H1 (cell line): ENCODE measurements around the gene ZNF680. TPM values are rescaled to one million over a fixed set of nuclear protein-coding genes. Genes with fewer than 3 reads are reported as not detected.
A peak's percentile ranks its signal among the peaks of the same experiment; 100 is the strongest.

ENCODE experiments used
- CTCF ChIA-PET: fragments of 300-600 bp; sonication (Branson Sonifier 250); formaldehyde crosslinking; loops from one replicate; lab custom pipeline; 2021; ENCODE audit not compliant: partially characterized antibody; lab: Charles Lee
- POLR2A ChIA-PET: fragments of 300-600 bp; sonication (Branson Sonifier 250); formaldehyde crosslinking; loops from one replicate; lab custom pipeline; 2021; ENCODE audit warnings: inconsistent platforms; ENCODE audit not compliant: partially characterized antibody; lab: Charles Lee
- DNase-seq, 2 experiments: peaks; one replicate each; pipeline versions ENCODE4 v3.0.0 to v3.0.0-alpha.2; 2010 to 2022; ENCODE audit warnings: low spot score in 2 of 2, low read depth in 1 of 2, mixed read lengths in 1 of 2
- FAIRE-seq: peaks from 2 replicates; lab custom pipeline; 2011; peaks lifted over from hg19 to GRCh38; lab: Jason Lieb, UNC
- H2AFZ ChIP-seq: 2 replicates; pipeline ENCODE4 v1.8.1; 2012; ENCODE audit warnings: low read length, inconsistent platforms
- H2AK5ac ChIP-seq: 2 replicates; pipeline ENCODE4 v1.6.1; 2013; ENCODE audit warnings: low read depth, low read length
- H2BK120ac ChIP-seq: replicated peaks from 2 replicates; pipeline ENCODE3; 2013; ENCODE audit warnings: low read depth, low read length, inconsistent platforms
- H2BK12ac ChIP-seq: 2 replicates; pipeline ENCODE4 v1.6.1; 2013; ENCODE audit warnings: low read depth, low read length
- H2BK15ac ChIP-seq: 2 replicates; pipeline ENCODE4 v1.6.1; 2013; ENCODE audit warnings: low read length
- H2BK20ac ChIP-seq: 2 replicates; pipeline ENCODE4 v1.6.1; 2013; ENCODE audit warnings: low read length
- H2BK5ac ChIP-seq: 2 replicates; pipeline ENCODE4 v1.6.1; 2013; ENCODE audit warnings: low read depth, low read length
- H3K14ac ChIP-seq: 2 replicates; pipeline ENCODE4 v1.6.1; 2013; ENCODE audit warnings: inconsistent platforms; ENCODE audit not compliant: insufficient read length
- H3K18ac ChIP-seq: 2 replicates; pipeline ENCODE4 v1.6.1; 2013; ENCODE audit warnings: low read length; ENCODE audit errors: extremely low read depth
- H3K23ac ChIP-seq: 2 replicates; pipeline ENCODE4 v1.6.1; 2013; ENCODE audit warnings: inconsistent platforms; ENCODE audit not compliant: insufficient read length
- H3K23me2 ChIP-seq: 2 replicates; pipeline ENCODE4 v1.6.1; 2013; ENCODE audit warnings: low read depth, low read length
- H3K27ac ChIP-seq: 2 replicates; pipeline ENCODE4 v1.6.1; 2011; ENCODE audit warnings: low read depth, low read length, inconsistent platforms
- H3K27me3 ChIP-seq, 4 experiments: replicated peaks in 1 of 4; 1 replicate in 1 of 4; 2 replicates in 3 of 4; pipeline versions ENCODE4 v1.6.1 to v1.8.1; 2011 to 2013; ENCODE audit warnings: low read length in 3 of 4, mild to moderate bottlenecking in 3 of 4, inconsistent platforms in 2 of 4, mixed read lengths in 2 of 4, moderate library complexity in 1 of 4; ENCODE audit not compliant: control insufficient read depth in 3 of 4, insufficient read depth in 3 of 4; ENCODE audit errors: extremely low read depth in 1 of 4
- H3K36me3 ChIP-seq, 4 experiments: 2 replicates each; pipeline versions ENCODE4 v1.6.1 to v1.8.1; 2011 to 2013; ENCODE audit warnings: mild to moderate bottlenecking in 4 of 4, low read length in 3 of 4, moderate library complexity in 2 of 4, control low read depth in 1 of 4, inconsistent platforms in 1 of 4; ENCODE audit not compliant: insufficient read depth in 4 of 4, control insufficient read depth in 2 of 4
- H3K4ac ChIP-seq: replicated peaks from 2 replicates; pipeline ENCODE3; 2013; ENCODE audit warnings: low read length, low read depth, mixed read lengths, inconsistent platforms; ENCODE audit not compliant: insufficient read length
- H3K4me1 ChIP-seq, 4 experiments: replicated peaks in 1 of 4; 1 replicate in 1 of 4; 2 replicates in 3 of 4; pipeline versions ENCODE4 v1.6.1 to v1.8.1; 2011 to 2013; ENCODE audit warnings: low read length in 3 of 4, inconsistent platforms in 2 of 4, mixed read lengths in 1 of 4; ENCODE audit not compliant: insufficient read depth in 4 of 4, control insufficient read depth in 3 of 4
- H3K4me2 ChIP-seq, 2 experiments: 2 replicates each; pipeline versions ENCODE4 v1.6.1 to v1.8.1; 2011 to 2013; ENCODE audit warnings: low read depth in 2 of 2, low read length in 2 of 2, control low read depth in 1 of 2, inconsistent platforms in 1 of 2, mild to moderate bottlenecking in 1 of 2; ENCODE audit not compliant: insufficient read depth in 1 of 2
- H3K4me3 ChIP-seq, 4 experiments: fragments of 200-600, 300-600 bp in 1 of 4; sonication (generic), shearing (Covaris generic), sonication (Bioruptor Twin) in 1 of 4; 2 replicates each; pipeline versions ENCODE4 v1.5.1 to v1.8.1; 2011 to 2016; ENCODE audit warnings: low read length in 4 of 4, low read depth in 3 of 4, control low read depth in 2 of 4, inconsistent platforms in 2 of 4, mild to moderate bottlenecking in 2 of 4, mixed read lengths in 1 of 4, moderate library complexity in 1 of 4; ENCODE audit not compliant: insufficient read depth in 2 of 4; ENCODE audit errors: extremely low read depth in 1 of 4
- H3K56ac ChIP-seq: replicated peaks from 2 replicates; pipeline ENCODE3; 2013; ENCODE audit warnings: low read depth, mild to moderate bottlenecking, mixed read lengths, low read length, inconsistent platforms; ENCODE audit not compliant: insufficient read length
- H3K79me1 ChIP-seq: 2 replicates; pipeline ENCODE4 v1.6.1; 2013; ENCODE audit warnings: low read depth, low read length, control low read depth
- H3K79me2 ChIP-seq, 2 experiments: 2 replicates each; pipeline versions ENCODE4 v1.6.1 to v1.8.1; 2012 to 2013; ENCODE audit warnings: low read length in 2 of 2, mild to moderate bottlenecking in 2 of 2, inconsistent platforms in 1 of 2; ENCODE audit not compliant: insufficient read depth in 2 of 2, control insufficient read depth in 1 of 2
- H3K9ac ChIP-seq, 4 experiments: replicated peaks in 1 of 4; 1 replicate in 1 of 4; 2 replicates in 3 of 4; pipeline versions ENCODE4 v1.6.1 to v1.8.1; 2011 to 2013; ENCODE audit warnings: low read depth in 3 of 4, low read length in 3 of 4, control low read depth in 2 of 4, mild to moderate bottlenecking in 2 of 4, moderate library complexity in 2 of 4, inconsistent platforms in 1 of 4; ENCODE audit errors: extremely low read depth in 1 of 4
- H3K9me3 ChIP-seq, 2 experiments: 2 replicates each; pipeline versions ENCODE4 v1.6.1 to v1.8.1; 2012 to 2013; ENCODE audit warnings: mild to moderate bottlenecking in 2 of 2, moderate library complexity in 2 of 2, control low read depth in 1 of 2, inconsistent platforms in 1 of 2, low read depth in 1 of 2, low read length in 1 of 2, mixed read lengths in 1 of 2; ENCODE audit not compliant: insufficient read depth in 2 of 2
- H4K20me1 ChIP-seq, 2 experiments: replicated peaks in 1 of 2; 2 replicates each; pipeline versions ENCODE3 to v1.8.1; 2011 to 2013; ENCODE audit warnings: inconsistent platforms in 2 of 2, low read length in 2 of 2, mild to moderate bottlenecking in 1 of 2; ENCODE audit not compliant: insufficient read depth in 2 of 2, control insufficient read depth in 1 of 2
- H4K5ac ChIP-seq: 2 replicates; pipeline ENCODE4 v1.6.1; 2013; ENCODE audit warnings: low read length, low read depth, mixed read lengths, inconsistent platforms; ENCODE audit not compliant: insufficient read length
- H4K8ac ChIP-seq: 2 replicates; pipeline ENCODE4 v1.8.0; 2013; ENCODE audit warnings: mild to moderate bottlenecking, moderate library complexity, low read length, inconsistent platforms; ENCODE audit not compliant: insufficient read depth; ENCODE audit errors: extremely low read depth
- H4K91ac ChIP-seq: replicated peaks from 2 replicates; pipeline ENCODE3; 2013; ENCODE audit warnings: low read length, mixed read lengths, inconsistent platforms; ENCODE audit not compliant: insufficient read length
- CBX5 ChIP-seq: fragments of 300-800, 300-1000 bp; sonication (generic); IDR thresholded peaks from 2 replicates; pipeline ENCODE4 v1.7.1; 2016; ENCODE audit warnings: antibody characterized with exemption, low read length, low read depth
- KDM5A ChIP-seq: fragments of 200-600 bp; IDR thresholded peaks from 2 replicates; pipeline ENCODE4 v1.7.1; 2012; ENCODE audit warnings: mild to moderate bottlenecking, low read length, inconsistent platforms, mixed read lengths
- NRF1 ChIP-seq: IDR thresholded peaks from 2 replicates; pipeline ENCODE4 v1.6.1; 2011; ENCODE audit warnings: mild to moderate bottlenecking, low read depth, low read length, improper control_type of control experiment
- POLR2A ChIP-seq, 2 experiments: IDR thresholded peaks; 1 replicate in 1 of 2; 2 replicates in 1 of 2; pipeline ENCODE4 v1.6.1; 2011; ENCODE audit warnings: low read depth in 2 of 2, low read length in 2 of 2, mild to moderate bottlenecking in 2 of 2; ENCODE audit errors: control extremely low read depth in 1 of 2
- SIRT6 ChIP-seq: IDR thresholded peaks from one replicate; pipeline ENCODE4 v1.7.1; 2012; ENCODE audit warnings: low read length, inconsistent platforms
- SUZ12 ChIP-seq: fragments of 200-600 bp; sonication (generic); IDR thresholded peaks from 2 replicates; pipeline ENCODE4 v1.6.1; 2012; ENCODE audit warnings: mild to moderate bottlenecking, inconsistent platforms, low read length, moderate library complexity, mixed read lengths
- TBP ChIP-seq: IDR thresholded peaks from 2 replicates; pipeline ENCODE4 v1.6.1; 2011; ENCODE audit warnings: low read depth, low read length, improper control_type of control experiment
- TCF12 ChIP-seq: IDR thresholded peaks from 2 replicates; pipeline ENCODE4 v1.6.1; 2011; ENCODE audit warnings: low read depth, mild to moderate bottlenecking, low read length
- WGBS, 2 experiments: shearing (Covaris generic) in 1 of 2; methylation state at CpG; one replicate each; pipeline versions ENCODE4 v1.1.6 to v1.1.7; 2013 to 2015; ENCODE audit warnings: low lambda C conversion rate in 2 of 2, mixed read lengths in 2 of 2, inconsistent platforms in 1 of 2, low coverage in 1 of 2, missing lambda C conversion rate in 1 of 2; ENCODE audit not compliant: insufficient replicate concordance in 2 of 2, insufficient coverage in 1 of 2, insufficient read length in 1 of 2; ENCODE audit errors: extremely low coverage in 1 of 2, missing lambda C conversion rate in 1 of 2; 5-methylcytosine and 5-hydroxymethylcytosine counted together
- long read RNA-seq, 2 experiments: library from RNA in 1 of 2; library from capped mRNA in 1 of 2; stranded (forward); transcript quantifications; one replicate each; pipeline ENCODE4 v2.0.0, GENCODE V29; 2021; ENCODE audit warnings: inconsistent platforms in 1 of 2
- polyA minus RNA-seq, 3 experiments: library from RNA; depleted of rRNA, polyadenylated mRNA; stranded (reverse); fragments of >200 nt; gene quantifications; 1 replicate in 2 of 3; 2 replicates in 1 of 3; pipeline ENCODE4 v1.2.3, GENCODE V29; 2011
- polyA plus RNA-seq, 7 experiments: library from polyadenylated mRNA; depleted of rRNA in 3 of 7; stranded (reverse) in 5 of 7; unstranded in 2 of 7; fragments of >200 nt in 5 of 7; fragments of 200-250 nt in 2 of 7; gene quantifications; 1 replicate in 5 of 7; 2 replicates in 1 of 7; 4 replicates in 1 of 7; pipeline versions ENCODE4 v1.2.1 to v1.2.3, GENCODE V29; 2011 to 2013; ENCODE audit warnings: missing spikeins in 2 of 7, mixed read lengths in 2 of 7
- total RNA-seq: library from RNA; stranded (reverse); fragmentation: NEBNext Ultra II Directional; extraction: Animal tissue kit (Norgen Biotek cat#: 25700); gene quantifications from 2 replicates; pipeline ENCODE4 v1.2.1, GENCODE V29; 2021

The ZNF680 gene
- total RNA-seq (15.3 and 16.9 TPM in 2 replicates), polyA plus RNA-seq (2011; rRNA removed) (not detected in 2 replicates), polyA minus RNA-seq (2011; rRNA and poly(A)+ RNA removed) (not detected in 2 replicates)
- polyA plus RNA-seq (2011; cell fraction: cytosol; rRNA removed) = not detected
- polyA plus RNA-seq (2011; cell fraction: nucleus; rRNA removed) = not detected
- polyA plus RNA-seq (2012, experiment 1 of 2) = not detected in 4 replicates
- not detected for polyA plus RNA-seq (2012, experiment 2 of 2)
- polyA plus RNA-seq (2013, experiment 1 of 2) = 7.8 TPM
- polyA plus RNA-seq (2013, experiment 2 of 2) = 6.4 TPM
- not detected for polyA minus RNA-seq (2011; cell fraction: cytosol; rRNA and poly(A)+ RNA removed)
- not detected for polyA minus RNA-seq (2011; cell fraction: nucleus; rRNA and poly(A)+ RNA removed)
- long read RNA-seq, experiment 1, partial matches to known transcripts = 0 of 12 reads
- long read RNA-seq, experiment 1, other reads (novel, unspliced or antisense) = 7 of 12 reads
- long read RNA-seq, experiment 2, partial matches to known transcripts = 0 of 10 reads
- long read RNA-seq, experiment 2, other reads (novel, unspliced or antisense) = 4 of 10 reads

GRCh38 chr7:64562626-64563278 is at the start of gene ZNF680:
Gene ZNF680, minus strand, starts transcription at chr7:64563071. Its CDS starts 117 bp downstream, at chr7:64562954.
- H2BK12ac ChIP-seq = no peak within 1 kb of the TSS
- peak within 1 kb of the TSS; percentile 78 for H2BK5ac ChIP-seq
- no peaks in the 10 kb centered on the region for H3K79me2 ChIP-seq
- H4K5ac ChIP-seq = peak within 1 kb of the TSS; percentile 66
- H2BK20ac ChIP-seq = no peak within 1 kb of the TSS
- H2AFZ ChIP-seq = no peak within 1 kb of the TSS
- no peaks in the 10 kb centered on the region for H4K20me1 ChIP-seq
- no peaks in the 10 kb centered on the region for H3K27me3 ChIP-seq
- 84% methylated on average over 30 of the region's 33 CpGs; no CpG with 5 or more reads in 1 of the 2 experiments for WGBS, 2 experiments
- POLR2A ChIA-PET = interaction anchor here (0.7 to 4.1 kb wide), 6 partner anchors 11 to 59 kb away, joined by 3 to 46 read pairs (median 3); no protein-coding TSS in a partner anchor
- no peak within 1 kb of the TSS for H3K56ac ChIP-seq
- H3K27ac ChIP-seq = no peak within 1 kb of the TSS
- no peak within 1 kb of the TSS for H2AK5ac ChIP-seq
- H2BK120ac ChIP-seq = no peak within 1 kb of the TSS
- H3K4me3 ChIP-seq = peak within 1 kb of the TSS in 1 of 4 experiments; percentile 76; a peak in 2 of 8 replicates
- H3K9ac ChIP-seq = peak within 1 kb of the TSS in 1 of 4 experiments; percentile 97; a peak in 1 of 7 replicates
- TF ChIP-seq POLR2A (IDR thresholded peaks at IDR 0.05; ENCODE audit: control extremely low read depth in 1 of 2, low read depth in 2 of 2, low read length in 2 of 2) (no peak), SIRT6 (no peak), TCF12 (no peak), KDM5A (no peak), NRF1 (no peak), SUZ12 (no peak), TBP (no peak), CBX5 (no peak)
- DNase-seq = peak; percentile 71 to 85
- no peak within 1 kb of the TSS for H3K4ac ChIP-seq
- peak within 1 kb of the TSS; percentile 96; the same call in 1 of the 2 replicates for H4K8ac ChIP-seq
- no peaks in the 10 kb centered on the region; a peak in 1 of 8 replicates for H3K36me3 ChIP-seq
- peaks cover 27 to 66% of the 10 kb centered on the region in 2 experiments for H3K9me3 ChIP-seq
- H3K14ac ChIP-seq = no peak within 1 kb of the TSS
- no peak within 1 kb of the TSS for H3K23ac ChIP-seq
- CTCF ChIA-PET = interaction anchor here (1.3 kb wide), 1 partner anchor 10 kb away, joined by 4 read pairs; no protein-coding TSS in a partner anchor
- H2BK15ac ChIP-seq = no peak within 1 kb of the TSS
- H3K23me2 ChIP-seq = no peaks in the 10 kb centered on the region
- no peak for FAIRE-seq
- H3K18ac ChIP-seq = no peak within 1 kb of the TSS; the same call in 1 of the 2 replicates
- no peak within 1 kb of the TSS for H4K91ac ChIP-seq
- no peaks in the 10 kb centered on the region for H3K79me1 ChIP-seq
- no peaks in the 10 kb centered on the region; a peak in 1 of 7 replicates for H3K4me1 ChIP-seq
- H3K4me2 ChIP-seq = peak within 1 kb of the TSS in 1 of 2 experiments; percentile 32; a peak in 1 of 4 replicates
